Right cardiac atrium (tissue), 5 donors: ENCODE results near the gene LAG3. TPM values are rescaled to one million over a fixed set of nuclear protein-coding genes. Genes with fewer than 3 reads are reported as not detected.

Experiments used
- ATAC-seq, 2 donors: fragments of 200-7000 bp; cut with Tn5 transposase; one replicate each; pipeline versions ENCODE4 v1.8.0 to v1.9.1; 2020; ENCODE audit warnings: moderate library complexity in 2 of 2, mild to moderate bottlenecking in 1 of 2
- DNase-seq, 3 donors: peaks; one replicate each; pipeline ENCODE4 v3.0.0-alpha.2; 2020
- H3K27ac ChIP-seq: one replicate; pipeline ENCODE4 v1.5.1; 2013; ENCODE audit warnings: mild to moderate bottlenecking, low read length, control low read depth, moderate library complexity
- H3K27me3 ChIP-seq: one replicate; pipeline ENCODE4 v1.6.1; 2013; ENCODE audit not compliant: control insufficient read depth, insufficient read depth
- H3K4me1 ChIP-seq: one replicate; pipeline ENCODE4 v1.6.1; 2013; ENCODE audit warnings: low read length; ENCODE audit not compliant: control insufficient read depth, insufficient read depth
- H3K4me3 ChIP-seq: one replicate; pipeline ENCODE4 v1.5.1; 2013; ENCODE audit warnings: low read length, control low read depth
- H3K9me3 ChIP-seq: one replicate; pipeline ENCODE4 v1.6.1; 2013; ENCODE audit warnings: low read length; ENCODE audit not compliant: control insufficient read depth
- WGBS: extraction: QIAGEN DNeasy Blood & Tissue Kit; methylation state at CpG from one replicate; pipeline ENCODE4 v1.1.7; 2013; 5-methylcytosine and 5-hydroxymethylcytosine counted together
- intact Hi-C, 4 donors: fragments of 100-400 bp; cut with DNase I; formaldehyde crosslinking; loops; one replicate each; pipeline versions ENCODE4 v1.11.0 to v1.14.0; 2022 to 2023
- polyA plus RNA-seq: library from polyadenylated mRNA; stranded (reverse); fragments of 200-250 nt; gene quantifications from one replicate; pipeline ENCODE4 v1.2.3, GENCODE V29; 2013
- total RNA-seq, 4 donors: library from RNA; stranded (reverse); fragmentation: NEBNext Ultra II Directional; extraction: Animal tissue kit (Norgen Biotek cat#: 25700); gene quantifications; one replicate each; pipeline ENCODE4 v1.2.1, GENCODE V29; 2021
- donor health status: healthy with polysubstance abuse.
- donor health status: DM: no; HTN: yes; CAD: no.
- donor health status: DM: no; HTN: no; CAD: no.
- donor health status: DM: no; HTN: yes; CAD: no; lungs with severe emphysema.
- donor health status: DM: yes; HTN: yes; CAD: no.

LAG3 gene
- total and polyA plus RNA-seq, 5 donors = 0.28 to 1.1 (median 0.57) TPM

GRCh38 chr12:6825398-6826124 is 53.2 kb downstream of the LAG3 start:
- peaks cover 2% of the 10 kb centered on the region for H3K4me1 ChIP-seq
- no peaks in the 10 kb centered on the region for H3K27me3 ChIP-seq
- no peak overlapping the region for H3K27ac ChIP-seq

GRCh38 chr12:6826125-6826733 is 53.9 kb downstream of the LAG3 start:
- peak in 1 of 3 donors; percentile 68 for DNase-seq
- 79% methylated on average over 17 of the region's 17 CpGs for WGBS
- intact Hi-C loops = loop anchor here (5.0 to 10.0 kb wide), 4 partner anchors 71 to 211 kb away; partner anchors contain the start of gene MLF2 (in 3 of the 4)
- H3K9me3 ChIP-seq = no peaks in the 10 kb centered on the region
- ATAC-seq = no peak
- H3K4me3 ChIP-seq = no peak overlapping the region
- H3K27me3 ChIP-seq = no peaks in the 10 kb centered on the region
- H3K27ac ChIP-seq = no peak overlapping the region
- peaks cover 2% of the 10 kb centered on the region for H3K4me1 ChIP-seq

More at GRCh38 chr12:6825398-6826124, 53.2 kb downstream of the LAG3 start:
- H3K4me3 ChIP-seq = no peak overlapping the region
- H3K9me3 ChIP-seq = no peaks in the 10 kb centered on the region
- peak; percentile 56 to 58 for ATAC-seq
- DNase-seq = peak; percentile 85 to 94 (median 94)
- WGBS = 14% methylated on average over 19 of the region's 19 CpGs
- intact Hi-C loops = loop anchor here (2.0 to 10.0 kb wide), 5 partner anchors 71 to 211 kb away; partner anchors contain the start of gene MLF2 (in 3 of the 4)

GRCh38 chr12:6826734-6827436 is 54.6 kb downstream of the LAG3 start:
- Histone ChIP-seq H3K9me3 (no peaks in the 10 kb centered on the region), H3K27ac (peak overlapping the region; percentile 22), H3K4me3 (no peak overlapping the region), H3K4me1 (peaks cover 2% of the 10 kb centered on the region), H3K27me3 (no peaks in the 10 kb centered on the region)
- intact Hi-C loops = loop anchor here (5.0 to 10.0 kb wide), 4 partner anchors 72 to 212 kb away; partner anchors contain the start of gene MLF2 (in 3 of the 4)
- ATAC-seq (no peak), DNase-seq (peak in 1 of 3 donors; percentile 67)
- 73% methylated on average over 22 of the region's 22 CpGs for WGBS

DNA sequence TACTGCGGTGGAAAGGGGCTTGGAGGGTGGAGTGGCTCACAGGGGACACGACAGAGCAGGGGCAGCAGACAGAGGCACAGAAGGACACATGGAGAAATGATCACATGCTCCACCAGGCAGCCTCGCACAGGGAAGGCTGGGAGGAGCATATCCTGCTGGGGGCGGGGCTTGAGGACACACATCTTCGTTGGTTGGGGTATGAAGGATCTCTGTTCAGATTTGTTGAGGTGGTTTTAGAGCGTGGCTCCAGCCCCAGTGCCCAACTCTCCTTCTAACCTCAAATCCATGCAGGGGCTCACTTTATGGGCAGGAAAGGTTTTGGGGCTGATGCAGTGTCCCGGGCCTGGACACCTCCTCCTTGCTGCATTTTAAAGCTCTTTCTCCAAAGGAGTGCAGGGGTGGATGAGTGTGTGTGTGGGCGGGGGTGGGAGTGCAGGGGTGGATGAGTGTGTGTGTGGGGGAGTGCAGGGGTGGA is 55.2 kb downstream of the LAG3 start:
- Histone ChIP-seq H3K27me3 (no peaks in the 10 kb centered on the region), H3K27ac (peak overlapping the region; percentile 22), H3K4me3 (no peak overlapping the region), H3K4me1 (peaks cover 2% of the 10 kb centered on the region), H3K9me3 (no peaks in the 10 kb centered on the region)
- intact Hi-C loops = loop anchor here (5.0 to 10.0 kb wide), 4 partner anchors 73 to 213 kb away; partner anchors contain the start of gene MLF2 (in 3 of the 4)
- 8% methylated on average over 8 of the region's 8 CpGs for WGBS
- ATAC-seq (peak; percentile 53 to 60), DNase-seq (peak; percentile 89 to 96 (median 95))

Other genes with a start within 250 kb of the LAG3 start
- gene GAPDH, start 238.0 kb upstream of the LAG3 start, total RNA-seq = 1,000 to 10,000 TPM; 3,735 to 4,618 (median 3,904) TPM
- gene GAPDH, start 238.0 kb upstream of the LAG3 start, polyA plus RNA-seq = 4,983 TPM
- 10 to 100 TPM; 15.1 to 23.6 (median 19.1) TPM for gene IFFO1, start 216.5 kb upstream of the LAG3 start, total RNA-seq
- gene IFFO1, start 216.5 kb upstream of the LAG3 start, polyA plus RNA-seq = 15.7 TPM
- gene NOP2, start 204.2 kb upstream of the LAG3 start, total RNA-seq = 10 to 100 TPM; 15.1 to 27.5 (median 16.5) TPM
- 9.6 TPM for gene NOP2, start 204.2 kb upstream of the LAG3 start, polyA plus RNA-seq
- gene CHD4, start 165.1 kb upstream of the LAG3 start, total RNA-seq = 100 to 1,000 TPM; 138 to 165 (median 153) TPM
- gene CHD4, start 165.1 kb upstream of the LAG3 start, polyA plus RNA-seq = 142 TPM
- gene LPAR5, start 136.6 kb upstream of the LAG3 start, total RNA-seq = 1 to 10 TPM; 1.1 to 2.6 (median 2.0) TPM
- gene LPAR5, start 136.6 kb upstream of the LAG3 start, polyA plus RNA-seq = 0.86 TPM
- gene ACRBP, start 125.1 kb upstream of the LAG3 start, total RNA-seq = 1 to 10 TPM; 1.0 to 2.1 (median 1.1) TPM
- gene ACRBP, start 125.1 kb upstream of the LAG3 start, polyA plus RNA-seq = 0.50 TPM
- 10 to 100 TPM; 18.3 to 31.2 (median 30.2) TPM for gene ING4, start 109.4 kb upstream of the LAG3 start, total RNA-seq
- 27.0 TPM for gene ING4, start 109.4 kb upstream of the LAG3 start, polyA plus RNA-seq
- gene ZNF384, start 83.1 kb upstream of the LAG3 start, total RNA-seq = 10 to 100 TPM; 32.9 to 35.0 (median 33.8) TPM
- gene ZNF384, start 83.1 kb upstream of the LAG3 start, polyA plus RNA-seq = 23.5 TPM
- gene PIANP, start 71.7 kb upstream of the LAG3 start, total RNA-seq = under 1 TPM in 3 of 4 donors, not detected in 1; 0.29 to 0.99 (median 0.80) TPM
- gene PIANP, start 71.7 kb upstream of the LAG3 start, polyA plus RNA-seq = 0.18 TPM
- gene COPS7A, start 48.5 kb upstream of the LAG3 start, total RNA-seq = 10 to 100 TPM; 60.3 to 71.0 (median 65.9) TPM
- 71.8 TPM for gene COPS7A, start 48.5 kb upstream of the LAG3 start, polyA plus RNA-seq
- gene MLF2, start 19.4 kb upstream of the LAG3 start, total RNA-seq = 100 to 1,000 TPM; 123 to 135 (median 130) TPM
- gene MLF2, start 19.4 kb upstream of the LAG3 start, polyA plus RNA-seq = 146 TPM
- 100 to 1,000 TPM; 116 to 161 (median 149) TPM for gene PTMS, start 6.2 kb upstream of the LAG3 start, total RNA-seq
- 244 TPM for gene PTMS, start 6.2 kb upstream of the LAG3 start, polyA plus RNA-seq
- gene CD4, start 17.0 kb downstream of the LAG3 start, total RNA-seq = 10 to 100 TPM; 11.4 to 15.4 (median 13.7) TPM
- 2.5 TPM for gene CD4, start 17.0 kb downstream of the LAG3 start, polyA plus RNA-seq
- gene GPR162, start 49.3 kb downstream of the LAG3 start, total RNA-seq = 10 to 100 TPM in 1 of 4 donors, 1 to 10 TPM in 3; 6.8 to 10.9 (median 8.3) TPM
- gene GPR162, start 49.3 kb downstream of the LAG3 start, polyA plus RNA-seq = 6.8 TPM
- 10 to 100 TPM; 15.8 to 25.6 (median 21.1) TPM for gene P3H3, start 55.9 kb downstream of the LAG3 start, total RNA-seq
- 17.7 TPM for gene P3H3, start 55.9 kb downstream of the LAG3 start, polyA plus RNA-seq
- gene GNB3, start 68.4 kb downstream of the LAG3 start, total RNA-seq = 1 to 10 TPM; 2.9 to 7.8 (median 4.0) TPM
- 3.1 TPM for gene GNB3, start 68.4 kb downstream of the LAG3 start, polyA plus RNA-seq
- 1 to 10 TPM in 3 of 4 donors, not detected in 1; 1.2 to 1.8 (median 1.2) TPM for gene CDCA3, start 78.8 kb downstream of the LAG3 start, total RNA-seq
- gene CDCA3, start 78.8 kb downstream of the LAG3 start, polyA plus RNA-seq = 0.50 TPM
- gene USP5, start 79.6 kb downstream of the LAG3 start, total RNA-seq = 10 to 100 TPM; 59.2 to 74.6 (median 71.0) TPM
- gene USP5, start 79.6 kb downstream of the LAG3 start, polyA plus RNA-seq = 29.4 TPM
- 100 to 1,000 TPM; 707 to 793 (median 721) TPM for gene TPI1, start 95.0 kb downstream of the LAG3 start, total RNA-seq
- gene TPI1, start 95.0 kb downstream of the LAG3 start, polyA plus RNA-seq = 872 TPM
- gene SPSB2, start 100.8 kb downstream of the LAG3 start, total RNA-seq = 1 to 10 TPM; 2.5 to 4.2 (median 3.5) TPM
- gene SPSB2, start 100.8 kb downstream of the LAG3 start, polyA plus RNA-seq = 4.6 TPM
- 10 to 100 TPM; 11.4 to 13.9 (median 12.1) TPM for gene LRRC23, start 132.3 kb downstream of the LAG3 start, total RNA-seq
- 15.0 TPM for gene LRRC23, start 132.3 kb downstream of the LAG3 start, polyA plus RNA-seq
- 10 to 100 TPM; 29.6 to 42.1 (median 35.8) TPM for gene ENO2, start 142.1 kb downstream of the LAG3 start, total RNA-seq
- 17.8 TPM for gene ENO2, start 142.1 kb downstream of the LAG3 start, polyA plus RNA-seq
- 10 to 100 TPM; 85.3 to 89.3 (median 88.6) TPM for gene ATN1, start 155.4 kb downstream of the LAG3 start, total RNA-seq
- gene ATN1, start 155.4 kb downstream of the LAG3 start, polyA plus RNA-seq = 70.1 TPM
- not detected for gene RNU7-1, start 171.3 kb downstream of the LAG3 start, total RNA-seq
- not detected for gene RNU7-1, start 171.3 kb downstream of the LAG3 start, polyA plus RNA-seq
- gene C12orf57, start 171.5 kb downstream of the LAG3 start, total RNA-seq = 100 to 1,000 TPM; 262 to 339 (median 272) TPM
- 441 TPM for gene C12orf57, start 171.5 kb downstream of the LAG3 start, polyA plus RNA-seq
- 10 to 100 TPM in 2 of 4 donors, 1 to 10 TPM in 2; 7.7 to 12.1 (median 9.3) TPM for gene PTPN6, start 178.8 kb downstream of the LAG3 start, total RNA-seq
- gene PTPN6, start 178.8 kb downstream of the LAG3 start, polyA plus RNA-seq = 5.9 TPM
- gene PHB2, start 198.1 kb downstream of the LAG3 start, total RNA-seq = 100 to 1,000 TPM; 137 to 159 (median 142) TPM
- gene PHB2, start 198.1 kb downstream of the LAG3 start, polyA plus RNA-seq = 127 TPM
- 10 to 100 TPM; 33.7 to 40.2 (median 38.1) TPM for gene EMG1, start 198.4 kb downstream of the LAG3 start, total RNA-seq
- 26.0 TPM for gene EMG1, start 198.4 kb downstream of the LAG3 start, polyA plus RNA-seq
- 10 to 100 TPM; 14.0 to 22.2 (median 19.2) TPM for gene LPCAT3, start 246.0 kb downstream of the LAG3 start, total RNA-seq
- gene LPCAT3, start 246.0 kb downstream of the LAG3 start, polyA plus RNA-seq = 17.8 TPM